ENCODE data around the gene IER3. TPM values are rescaled to one million over a fixed set of nuclear protein-coding genes. Genes with fewer than 3 reads are reported as not detected.
A peak's percentile ranks its signal among the peaks of the same experiment; 100 is the strongest.

Gene IER3
- total and polyA plus RNA-seq, 9 of the 15 experiments (the other 6 are each of a cell fraction or from before 2014, with no cell fraction given), result 1.5 to 30.0 (median 11.5) TPM

- TF ChIP-seq BCLAF1 (IDR thresholded peaks at IDR 0.05; ENCODE audit: borderline replicate concordance in 1 of 2, control insufficient read depth in 1 of 2, low read depth in 2 of 2, low read length in 1 of 2) (peak in 1 of 2 experiments; percentile 93; a peak in 2 of 4 replicates), LCOR (CRISPR knock-in tag; IDR thresholded peaks at IDR 0.05) (peak; percentile 96), ZZZ3 (IDR thresholded peaks at IDR 0.05) (peak; percentile 95), NFATC3 (IDR thresholded peaks at IDR 0.05) (no peak), GMEB1 (CRISPR knock-in tag; IDR thresholded peaks at IDR 0.05) (peak; percentile 89), ZNF324 (CRISPR knock-in tag; IDR thresholded peaks at IDR 0.05) (0 out of 2 replicates have a peak, but pooled peaks have one; percentile 35), STAT5A (IDR thresholded peaks at IDR 0.05; ENCODE audit: borderline replicate concordance, low read length) (peak; percentile 59; the same call in 1 of the 2 replicates), ZNF77 (CRISPR knock-in tag; IDR thresholded peaks at IDR 0.05) (no peak), MBD1 (CRISPR knock-in tag; IDR thresholded peaks at IDR 0.05) (no peak), HSF4 (CRISPR knock-in tag; IDR thresholded peaks at IDR 0.05; ENCODE audit: borderline replicate concordance) (no peak), HNRNPUL1 (IDR thresholded peaks at IDR 0.05; ENCODE audit: low read length) (no peak), ZNF316 (IDR thresholded peaks at IDR 0.05) (peak; percentile 100), SP2 (IDR thresholded peaks at IDR 0.05; ENCODE audit: extremely low read depth, low read depth, low read length, poor library complexity, severe bottlenecking) (peak; percentile 100), PTTG1 (tag; IDR thresholded peaks at IDR 0.05; ENCODE audit: low read depth) (no peak), ZNF518B (CRISPR knock-in tag; IDR thresholded peaks at IDR 0.05) (no peak), KHSRP (IDR thresholded peaks at IDR 0.05) (no peak), NR3C1 (CRISPR knock-in tag; IDR thresholded peaks at IDR 0.05) (no peak), EZH2 (IDR thresholded peaks at IDR 0.05; ENCODE audit: borderline replicate concordance, low read depth, low read length) (no peak), BDP1 (IDR thresholded peaks at IDR 0.05; ENCODE audit: insufficient read depth, insufficient read length) (no peak)
Observed at GRCh38 chr6:30717129-30717844, 27.1 kb downstream of the IER3 start, which contains the start of gene MDC1 (continued).
